ENCODE data around the gene EPB41L2.
"Not testable (repeated sequence)": the region's sequence is repeated elsewhere in the genome, so short reads cannot be mapped to it uniquely, and the experiment has no call there.

EPB41L2 gene

DNA sequence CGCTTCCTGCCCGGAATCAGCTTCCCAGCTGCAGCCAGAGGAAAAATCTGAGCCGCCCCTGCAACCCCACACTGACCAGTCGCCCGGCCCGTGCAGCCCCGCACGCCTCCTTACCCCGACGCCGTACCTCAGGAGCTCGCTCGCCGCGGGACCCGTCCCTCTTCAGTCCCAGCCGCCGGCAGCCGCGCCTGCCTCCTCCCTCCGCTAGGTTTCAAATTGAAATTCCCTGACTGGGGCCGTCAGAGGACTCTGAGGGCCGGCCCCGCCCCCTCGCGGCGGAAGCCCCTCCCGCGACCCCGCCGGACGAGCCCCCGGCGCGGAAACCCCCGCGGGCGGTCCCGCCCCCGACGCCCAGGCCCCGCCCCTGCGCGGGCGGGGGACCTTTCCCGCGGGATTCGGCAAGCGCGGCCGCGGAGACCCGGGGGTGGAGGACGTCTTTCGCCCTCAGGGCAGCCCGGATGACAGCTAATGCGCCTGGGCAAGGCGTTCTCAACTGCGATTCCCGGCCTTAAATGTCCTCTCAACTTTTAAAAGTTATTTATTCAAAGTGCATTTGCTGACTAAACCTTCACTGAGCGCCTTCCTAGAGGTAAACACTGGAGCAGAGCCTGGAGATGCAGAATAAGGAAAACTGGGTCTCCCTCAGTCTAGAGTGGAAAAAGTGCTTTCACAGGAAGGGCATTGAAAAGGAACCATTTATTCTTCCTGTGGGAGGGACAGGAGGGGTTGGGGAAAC is at the start of gene EPB41L2:
Gene EPB41L2, minus strand, starts transcription at position 218 of the 736 bp plus-strand sequence. CDS start 106,760 bp downstream, outside the sequence.
- peak; percentile 91 for DNase-seq (ENCODE audit: low read depth)

DNA sequence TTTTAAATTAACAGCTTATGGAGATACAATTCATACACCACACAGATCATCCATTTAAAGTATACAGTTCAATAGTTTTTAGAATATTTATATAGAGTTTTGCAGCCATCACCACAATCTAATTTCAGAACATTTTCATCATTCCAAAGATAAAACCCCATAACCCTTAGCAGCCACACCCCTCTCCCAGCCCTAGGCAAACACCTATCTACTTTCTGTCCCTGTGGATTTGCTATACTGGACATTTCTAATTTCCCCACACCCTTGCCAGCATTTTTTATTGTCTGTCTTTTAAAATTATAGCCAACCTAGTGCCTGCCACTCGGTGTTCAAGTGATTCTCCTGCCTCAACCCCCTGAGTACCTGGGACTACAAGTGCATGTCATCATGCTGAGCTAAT is 49.2 kb upstream of the EPB41L2 start:
- no peak for DNase-seq (ENCODE audit: low read depth)

DNA sequence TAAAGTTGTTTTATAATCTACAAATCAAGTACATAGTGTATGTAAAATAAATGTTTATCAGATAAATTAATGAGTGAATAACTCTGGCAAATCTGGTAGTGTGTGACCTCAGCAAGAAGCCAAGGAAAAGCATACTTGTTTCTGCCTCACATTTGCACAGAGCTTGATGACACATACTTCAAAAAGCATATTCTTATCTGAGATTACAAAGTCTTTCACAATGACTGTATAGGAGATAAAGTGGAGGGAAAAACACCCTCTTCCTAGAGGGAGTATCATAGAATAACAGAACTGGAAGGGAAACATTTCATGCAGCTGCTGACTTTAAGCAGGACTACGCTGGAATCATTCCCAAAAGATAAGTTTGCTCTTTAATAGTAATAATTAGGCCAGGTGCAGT is 44.1 kb upstream of the EPB41L2 start:
- DNase-seq (ENCODE audit: low read depth), result peak; percentile 80

DNA sequence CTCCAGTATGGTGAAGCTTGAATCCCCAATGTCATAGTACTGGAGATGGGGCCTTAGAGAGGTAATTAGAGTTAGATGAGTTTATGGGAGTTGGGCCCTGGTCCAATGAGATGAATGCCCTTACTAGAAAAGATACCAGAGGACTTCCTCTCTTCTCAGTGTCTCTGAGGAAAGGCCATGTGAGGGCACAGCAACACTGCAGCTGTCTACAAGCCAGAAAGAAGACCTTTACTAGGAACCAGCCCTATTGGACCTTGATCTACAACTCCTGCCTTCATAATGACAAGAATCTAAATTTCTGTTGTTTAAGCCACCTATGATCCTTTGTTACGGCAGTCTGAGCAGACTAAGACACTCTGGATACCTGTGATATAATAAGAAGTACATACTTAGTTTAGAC is 40.9 kb upstream of the EPB41L2 start:
- DNase-seq (ENCODE audit: low read depth), result no peak

DNA sequence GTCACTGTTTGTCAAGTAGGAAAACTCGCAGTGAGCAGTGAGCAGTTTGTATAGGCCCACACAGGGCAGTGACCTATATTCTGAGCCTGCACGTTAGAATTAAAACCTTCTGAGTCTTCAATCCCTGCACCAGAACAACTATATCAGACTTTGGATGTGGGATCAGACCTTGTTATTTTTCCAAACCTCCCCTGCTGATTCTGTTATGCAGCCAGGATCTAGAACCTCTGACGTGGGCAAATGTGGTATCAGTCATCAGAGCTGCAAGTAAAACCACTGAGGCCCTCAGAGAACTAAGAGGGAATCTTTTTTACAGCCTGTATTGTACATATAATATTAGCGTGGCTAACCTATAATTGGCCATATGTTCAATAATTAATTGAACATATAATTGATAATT is 40.3 kb upstream of the EPB41L2 start:
- no peak for DNase-seq (ENCODE audit: low read depth)

DNA sequence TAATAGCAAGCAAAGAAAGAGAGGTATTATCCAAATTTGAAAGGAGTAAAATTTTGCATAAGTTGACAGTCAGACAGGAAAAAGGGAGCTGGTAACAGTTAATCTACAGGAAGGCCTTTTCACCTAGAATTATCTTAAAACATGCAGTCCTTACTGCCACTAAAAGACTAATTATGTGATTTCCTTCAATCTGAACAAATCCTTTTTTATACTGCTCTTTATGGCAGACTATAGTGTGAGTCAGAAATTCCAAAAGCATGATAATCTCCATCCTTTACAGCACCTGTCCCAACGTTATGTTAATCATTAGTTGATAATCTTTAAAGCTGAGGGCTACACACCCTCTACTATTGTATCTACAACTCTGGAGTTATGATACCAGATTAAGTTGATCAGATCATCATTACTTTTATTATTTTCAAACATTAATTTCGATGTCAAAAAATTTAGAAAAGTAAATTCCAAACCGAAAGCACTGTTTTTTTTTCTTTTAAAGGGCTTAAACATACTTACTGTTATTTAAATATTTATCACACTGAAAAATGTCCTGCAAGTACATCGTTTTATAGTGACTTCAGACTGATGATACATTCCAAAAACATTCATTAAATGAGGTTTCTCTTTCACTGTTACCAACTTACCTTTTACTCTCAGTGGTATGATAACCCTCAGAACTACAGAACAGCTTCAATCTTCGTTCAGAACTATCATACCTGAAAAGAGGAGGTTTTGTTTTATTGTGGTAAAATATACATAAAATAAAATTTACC is 39.1 kb upstream of the EPB41L2 start:
- peak; percentile 29 for DNase-seq (ENCODE audit: low read depth)

DNA sequence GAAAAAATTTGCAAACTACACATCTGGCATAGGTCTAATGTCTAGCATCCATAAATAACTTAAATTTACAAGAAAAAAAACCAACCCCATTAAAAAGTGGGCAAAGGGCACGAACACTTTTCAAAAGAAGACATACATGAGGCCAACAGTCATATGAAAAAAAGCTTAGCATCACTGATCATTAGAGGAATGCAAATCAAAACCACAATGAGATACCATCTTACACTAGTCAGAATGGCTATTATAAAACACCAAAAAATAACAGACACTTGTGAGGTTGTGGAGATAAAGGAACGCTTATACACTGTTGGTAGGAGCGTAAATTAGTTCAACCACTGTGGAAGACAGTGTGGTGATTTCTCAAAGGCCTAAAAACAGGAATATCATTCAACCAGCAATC is 33.7 kb upstream of the EPB41L2 start:
- DNase-seq (ENCODE audit: low read depth), result peak; percentile 72

DNA sequence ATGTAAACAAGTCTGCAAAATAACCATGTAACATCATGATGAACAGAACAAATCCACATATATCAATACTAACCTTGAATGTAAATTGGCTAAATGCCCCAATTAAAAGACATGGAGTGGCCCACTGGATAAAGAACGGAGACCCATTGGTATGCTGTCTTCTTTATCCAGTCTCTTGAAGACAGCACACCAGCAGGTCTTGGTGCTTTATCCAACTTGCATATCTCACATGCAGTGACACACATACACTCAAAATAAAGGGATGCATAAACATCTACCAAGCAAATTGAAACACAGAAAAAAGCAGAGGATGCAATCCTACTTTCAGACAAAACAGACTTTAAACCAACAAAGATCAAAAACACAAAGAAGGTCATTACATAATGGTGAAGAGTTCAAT is 30.3 kb upstream of the EPB41L2 start:
- no peak for DNase-seq (ENCODE audit: low read depth)

DNA sequence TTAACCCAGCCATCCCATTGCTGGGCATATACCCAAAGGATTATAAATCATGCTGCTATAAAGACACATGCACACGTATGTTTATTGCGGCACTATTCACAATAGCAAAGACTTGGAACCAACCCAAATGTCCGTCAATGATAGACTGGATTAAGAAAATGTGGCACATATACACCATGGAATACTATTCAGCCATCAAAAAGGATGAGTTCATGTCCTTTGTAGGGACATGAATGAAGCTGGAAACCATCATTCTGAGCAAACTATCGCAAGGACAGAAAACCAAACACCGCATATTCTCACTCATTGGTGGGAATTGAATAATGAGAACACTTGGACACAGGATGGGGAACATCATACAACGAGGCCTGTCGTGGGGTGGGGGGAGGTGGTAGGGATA is 28.9 kb upstream of the EPB41L2 start:
- DNase-seq (ENCODE audit: low read depth), result not testable (repeated sequence)

DNA sequence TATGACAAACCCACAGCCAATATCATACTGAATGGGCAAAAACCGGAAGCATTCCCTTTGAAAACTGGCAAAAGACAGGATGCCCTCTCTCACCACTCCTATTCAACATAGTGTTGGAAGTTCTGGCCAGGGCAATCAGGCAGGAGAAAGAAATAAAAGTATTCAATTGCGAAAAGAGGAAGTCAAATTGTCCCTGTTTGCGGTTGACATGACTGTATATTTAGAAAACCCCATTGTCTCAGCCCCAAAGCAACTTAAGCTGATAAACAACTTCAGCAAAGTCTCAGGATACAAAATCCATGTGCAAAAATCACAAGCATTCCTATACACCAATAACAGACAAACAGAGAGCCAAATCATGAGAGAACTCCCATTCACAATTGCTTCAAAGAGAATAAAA is 27.3 kb upstream of the EPB41L2 start:
- not testable (repeated sequence) for DNase-seq (ENCODE audit: low read depth)

DNA sequence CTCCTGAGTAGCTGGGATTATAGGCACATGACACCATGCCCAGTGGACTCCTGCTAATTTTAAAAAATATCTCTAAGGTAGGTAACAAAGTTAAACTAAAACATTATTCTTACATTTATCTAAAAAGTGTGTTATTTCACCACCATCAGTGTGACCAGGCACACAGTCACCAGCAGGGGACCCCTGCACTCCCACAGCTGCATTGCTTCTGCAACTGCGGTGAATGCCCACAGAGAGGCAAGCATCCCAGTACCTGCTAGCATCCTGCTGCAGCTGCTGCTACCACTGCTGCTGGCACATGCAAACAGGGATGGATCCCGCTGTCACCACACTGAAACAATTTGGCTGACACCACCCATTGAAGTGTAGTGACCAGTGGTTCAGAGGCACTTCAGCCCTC is 21.9 kb upstream of the EPB41L2 start:
- no peak for DNase-seq (ENCODE audit: low read depth)

DNA sequence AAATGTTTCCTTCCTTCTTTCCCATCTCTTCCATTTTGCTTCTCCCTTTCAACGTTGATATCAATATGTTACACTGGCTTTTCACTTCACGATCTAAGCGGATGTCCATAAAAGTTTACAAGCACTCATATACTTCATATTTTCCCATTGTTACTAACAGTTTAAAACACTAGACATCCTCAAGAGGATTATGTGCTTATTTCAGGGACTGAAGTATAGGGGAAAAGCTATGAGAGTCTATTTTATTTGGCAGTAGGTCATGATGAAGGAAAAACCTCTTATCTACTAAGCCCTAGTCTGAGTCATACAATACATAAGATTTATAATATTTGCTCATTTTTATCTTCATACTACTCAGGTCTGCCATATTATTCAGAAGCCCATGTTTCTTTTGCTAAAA is 20.6 kb upstream of the EPB41L2 start:
- DNase-seq (ENCODE audit: low read depth), result no peak

DNA sequence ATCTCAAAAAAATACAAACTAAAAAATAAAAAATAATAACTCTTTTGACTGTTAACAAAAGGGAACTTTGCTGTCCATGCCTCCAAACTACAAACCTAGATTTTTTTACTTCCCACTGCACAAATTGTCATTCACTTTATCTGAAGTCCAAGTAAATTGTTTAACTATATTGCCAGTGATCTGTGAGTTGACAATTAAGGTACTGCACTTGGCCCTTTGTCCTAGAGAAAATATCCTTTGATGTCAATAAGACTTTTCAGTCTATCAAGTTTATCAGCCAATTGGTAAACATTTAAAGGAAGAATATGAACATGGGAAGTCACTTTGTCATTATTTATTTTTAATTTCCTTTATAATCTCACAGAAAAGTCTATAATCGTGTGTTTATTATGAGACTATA is 19.3 kb upstream of the EPB41L2 start:
- no peak for DNase-seq (ENCODE audit: low read depth)

DNA sequence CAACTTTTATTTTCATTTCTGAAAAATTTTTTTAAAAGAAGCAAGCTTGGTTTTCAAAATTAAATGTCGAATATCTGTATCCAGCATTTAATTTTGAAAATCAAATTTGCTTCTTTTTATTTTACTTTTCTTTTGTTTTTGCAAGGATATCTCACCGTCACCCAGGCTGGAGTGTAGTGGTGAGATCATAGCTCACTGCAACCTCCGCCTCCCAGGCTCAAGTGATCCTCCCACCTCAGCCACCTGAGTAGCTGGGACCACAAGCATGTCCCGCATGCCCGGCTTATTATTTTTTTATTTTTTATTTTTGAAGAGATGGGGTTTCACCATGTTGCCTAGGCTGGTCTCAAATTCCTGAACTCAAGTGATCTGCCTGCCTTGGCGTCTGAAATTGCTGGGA is 17.0 kb upstream of the EPB41L2 start:
- DNase-seq (ENCODE audit: low read depth), result no peak

DNA sequence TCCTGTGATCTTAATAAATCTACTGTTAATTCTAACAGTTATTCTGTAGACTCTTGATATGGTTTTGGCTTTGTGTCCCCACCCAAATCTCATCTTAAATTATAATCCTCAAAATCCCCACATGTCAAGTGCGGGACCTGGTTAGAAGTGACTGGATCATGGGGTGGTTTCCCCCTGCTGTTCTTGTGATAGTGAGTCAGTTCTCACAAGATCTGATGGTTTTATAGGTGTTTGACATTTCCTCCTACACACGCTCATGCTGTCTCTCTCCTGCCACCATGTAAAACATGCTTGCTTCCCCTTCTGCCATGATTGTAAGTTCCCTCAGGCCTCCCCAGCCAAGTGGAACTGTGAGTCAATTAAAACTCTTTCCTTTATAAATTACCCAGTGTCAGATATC is 10.5 kb upstream of the EPB41L2 start:
- DNase-seq (ENCODE audit: low read depth), result no peak

DNA sequence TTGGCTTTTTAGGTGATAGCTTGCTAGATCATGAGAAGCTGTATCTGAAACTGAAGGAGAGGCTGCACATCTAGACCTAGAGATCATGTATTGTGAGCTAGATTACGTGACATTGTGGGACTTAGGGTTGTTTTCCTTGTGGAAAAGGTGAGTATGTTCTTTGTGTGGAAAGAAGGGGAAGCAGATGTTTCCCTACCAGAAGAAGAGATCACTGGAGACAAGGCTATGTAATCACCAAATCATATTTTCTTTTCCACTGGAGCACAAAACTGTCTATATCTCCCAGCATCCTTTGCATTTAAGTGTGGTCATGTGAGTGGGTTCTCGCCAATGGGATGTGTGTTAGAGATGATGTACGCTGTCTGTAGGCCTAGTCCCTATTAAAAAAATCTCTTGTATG is 7.0 kb upstream of the EPB41L2 start:
- DNase-seq (ENCODE audit: low read depth), result no peak

DNA sequence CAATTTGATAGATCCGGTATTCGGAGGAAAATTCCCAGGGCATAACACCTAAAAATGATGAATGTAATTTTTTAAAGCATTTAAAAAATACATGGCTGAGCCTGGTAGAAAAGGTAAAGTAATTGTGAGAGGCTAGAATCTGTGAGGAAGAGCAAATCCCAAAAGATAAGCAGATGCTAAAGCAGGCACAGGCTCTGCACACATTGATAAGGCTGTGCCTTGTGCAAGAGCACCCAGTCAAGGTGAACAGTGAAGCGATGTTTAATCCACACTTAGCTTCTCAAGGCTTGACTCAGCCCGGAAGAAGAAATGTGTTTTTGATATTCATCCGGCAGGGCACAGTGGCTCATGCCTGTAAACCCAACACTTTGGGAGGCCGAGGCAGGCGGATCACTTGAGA is 5.1 kb upstream of the EPB41L2 start:
- DNase-seq (ENCODE audit: low read depth), result no peak

DNA sequence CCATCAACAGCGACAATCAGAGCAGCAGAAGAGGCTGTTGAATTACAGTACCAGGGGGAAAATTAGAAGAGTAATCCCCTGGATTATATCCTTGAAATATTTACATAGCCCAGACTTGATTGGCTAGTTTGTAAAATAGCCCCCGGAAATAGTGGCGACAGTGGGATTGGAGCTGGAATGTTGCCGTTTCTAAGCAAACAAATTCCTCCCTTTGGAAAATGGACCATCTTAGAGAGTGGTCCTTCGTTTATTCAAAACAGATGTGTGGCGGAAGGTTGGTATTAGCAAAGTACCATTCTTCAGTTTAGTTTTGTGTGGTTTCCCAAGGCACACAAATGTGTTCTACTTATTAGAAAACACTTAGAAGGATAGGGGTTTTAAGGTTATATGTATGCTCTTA is 4.5 kb upstream of the EPB41L2 start:
- no peak for DNase-seq (ENCODE audit: low read depth)

DNA sequence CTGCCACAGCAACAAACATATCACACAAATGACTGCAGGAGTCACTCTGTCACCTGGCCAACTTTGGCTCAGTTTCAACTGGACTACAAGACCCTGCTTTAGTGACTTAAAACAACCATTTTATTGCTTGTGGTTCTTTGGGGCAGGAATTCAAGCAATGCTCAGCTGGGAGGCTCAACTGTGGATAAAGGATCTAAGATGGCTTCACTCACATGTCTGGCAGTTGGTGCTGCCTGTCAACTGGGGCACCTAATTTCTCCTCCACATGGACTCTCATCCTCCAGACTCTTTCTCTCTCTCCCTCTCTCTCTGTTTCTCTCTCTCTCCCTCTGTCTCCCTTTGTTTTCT is 2.8 kb upstream of the EPB41L2 start:
- DNase-seq (ENCODE audit: low read depth), result no peak

DNA sequence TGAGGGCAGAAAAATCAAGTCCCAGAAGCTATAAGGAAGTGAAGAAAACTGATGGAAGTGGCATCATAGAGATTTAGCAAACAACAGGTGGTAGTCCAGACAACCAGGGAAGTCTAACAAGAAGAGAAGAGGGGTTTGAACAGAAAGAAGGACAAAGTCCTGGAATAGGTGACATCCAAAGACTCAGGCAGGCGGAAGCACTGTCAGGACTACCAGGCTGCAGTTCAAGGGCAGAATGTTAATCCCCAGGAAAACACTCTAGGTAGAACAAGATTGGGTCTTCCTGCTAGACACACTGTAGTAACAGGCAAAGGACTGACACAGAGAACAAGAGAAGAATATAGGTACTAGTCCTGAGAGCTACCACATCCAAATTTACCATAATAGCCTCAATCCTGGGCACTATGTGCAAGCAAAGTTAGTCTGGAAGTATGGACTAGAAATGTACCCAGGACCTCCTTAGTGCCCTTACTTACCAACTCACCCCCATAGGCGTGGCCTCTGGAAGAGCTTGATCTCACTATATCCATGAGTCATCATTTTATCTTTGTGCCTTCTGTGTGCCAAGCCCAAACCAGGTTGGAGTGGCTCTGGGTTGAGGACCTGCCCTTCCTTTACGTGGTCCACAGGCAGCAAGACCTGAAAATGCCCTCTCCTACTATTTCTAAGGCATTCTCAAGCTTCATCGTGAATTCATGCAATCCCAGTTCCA is 2.2 kb upstream of the EPB41L2 start:
- no peak for DNase-seq (ENCODE audit: low read depth)

DNA sequence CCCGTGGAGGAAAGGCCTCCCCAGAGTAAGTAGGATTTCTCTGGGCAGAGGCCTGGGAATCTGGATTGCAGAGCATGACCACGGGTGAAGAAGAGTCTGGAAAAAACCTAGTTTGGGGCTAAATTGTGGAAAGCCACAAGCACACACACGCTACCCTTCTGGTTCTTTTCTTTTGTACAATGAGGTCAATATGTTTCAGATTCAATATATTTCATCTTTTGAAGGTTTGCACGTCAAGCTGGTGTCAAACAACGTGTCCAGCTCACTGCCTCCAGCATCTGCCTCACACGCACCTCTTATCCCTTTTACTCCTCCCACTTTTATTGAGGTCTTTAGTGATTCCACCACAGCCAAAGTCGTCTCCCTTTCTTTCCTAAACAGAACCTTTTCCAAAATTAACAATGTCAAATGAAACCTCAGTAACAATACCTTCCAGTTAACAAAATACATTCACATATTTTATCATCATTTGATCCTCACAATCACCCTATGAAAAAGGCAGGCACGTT is 773 bp upstream of the EPB41L2 start:
- no peak for DNase-seq (ENCODE audit: low read depth)

DNA sequence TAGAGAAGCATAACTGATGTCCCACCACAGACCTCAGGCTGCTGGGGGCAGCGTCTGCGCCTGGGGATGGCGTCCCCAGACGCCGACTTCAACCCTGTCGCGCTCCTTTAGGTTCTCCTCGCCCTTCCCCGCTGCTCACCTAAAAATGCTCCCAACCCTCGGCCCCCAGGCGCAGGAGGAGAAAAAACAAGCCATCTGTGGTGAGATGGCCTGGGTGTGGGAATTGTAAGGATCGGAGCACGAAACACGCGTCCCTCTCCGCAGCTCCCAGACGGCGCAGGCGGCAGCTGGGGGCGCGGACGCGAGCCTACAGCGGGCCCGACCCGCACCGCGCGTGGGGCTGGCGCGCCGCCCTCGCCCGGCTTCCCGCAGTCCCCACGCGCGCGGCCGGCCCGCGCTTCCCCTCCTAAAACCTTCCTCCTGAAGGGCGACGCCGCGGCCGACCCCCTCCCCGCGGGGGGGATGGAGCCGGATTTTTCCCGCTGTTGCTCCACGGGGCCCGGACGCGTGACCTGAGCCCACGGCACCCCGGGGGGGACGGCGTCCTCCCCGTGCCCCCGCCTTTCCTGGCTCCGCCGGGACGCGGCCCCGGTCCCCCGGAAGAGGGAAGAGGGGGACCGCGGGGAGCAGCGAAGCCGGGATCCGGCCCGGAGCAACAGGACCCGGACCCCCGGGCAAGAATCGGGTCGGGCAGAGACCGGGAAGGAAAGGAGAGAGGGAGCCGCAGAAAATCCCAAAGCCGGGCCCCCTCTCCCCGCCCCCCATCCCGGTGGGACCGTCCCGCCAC is 611 bp downstream of the EPB41L2 start:
- DNase-seq (ENCODE audit: low read depth), result no peak
